Activated T-helper 1 cell treated with anti-CD3 and anti-CD28 coated beads, Interleukin-2, amount 50 U/mL, for 16 hours (primary cell): ENCODE results near the gene BSX.

Source experiments
- DNase-seq, 2 donors: peaks; one replicate each; pipeline ENCODE4 v3.0.0-alpha.2; 2020; ENCODE audit warnings: low read depth in 1 of 2, low spot score in 1 of 2

The BSX gene

GRCh38 chr11:122963961-122964360 lies 17.7 kb downstream of the BSX start:
- no peak for DNase-seq

DNA sequence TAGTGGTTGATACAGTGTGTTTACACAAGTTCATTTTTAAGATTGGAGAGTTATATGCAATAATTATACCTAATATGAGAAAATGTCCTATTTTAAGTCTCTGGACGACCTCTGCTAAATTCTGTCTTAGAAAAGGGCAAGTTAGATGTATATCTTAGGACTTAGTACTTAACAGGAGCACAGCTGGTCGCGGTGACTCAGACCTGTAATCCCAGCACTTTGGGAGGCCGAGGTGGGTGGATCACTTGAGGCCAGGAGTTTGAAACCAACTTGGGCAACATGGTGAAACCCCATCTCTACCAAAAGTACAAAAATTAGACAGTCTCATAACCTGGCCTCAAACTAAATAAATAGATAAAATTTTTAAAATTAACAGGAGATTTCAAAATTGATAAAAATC lies 27.2 kb downstream of the BSX start:
- no peak for DNase-seq

GRCh38 chr11:122951211-122951610 lies 30.4 kb downstream of the BSX start:
- DNase-seq, result no peak

- DNase-seq, result no peak
These were observed 43.1 kb downstream of the BSX start for GRCh38 chr11:122938557-122938956.

DNA sequence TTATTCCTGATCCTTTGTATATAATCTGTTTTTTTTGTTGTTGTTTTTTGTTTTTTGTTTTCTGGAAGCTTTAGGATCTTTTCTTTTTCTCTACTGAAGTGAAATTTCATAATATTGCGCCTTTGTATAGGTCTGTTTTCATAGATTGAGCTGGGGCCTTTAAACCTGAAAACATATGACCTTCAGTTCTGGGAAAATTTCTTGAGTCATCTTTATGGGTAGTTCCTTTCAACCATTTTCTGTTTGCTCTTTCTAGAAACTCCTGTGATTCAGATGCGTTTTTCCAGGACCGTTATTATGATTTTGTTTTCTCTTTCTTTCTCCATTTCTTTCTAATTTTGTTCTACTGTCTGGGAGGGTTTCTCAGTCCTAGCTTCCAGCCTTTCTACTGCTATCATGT lies 43.7 kb downstream of the BSX start:
- no peak for DNase-seq

GRCh38 chr11:122933416-122933815 lies 48.2 kb downstream of the BSX start:
- DNase-seq, result no peak

GRCh38 chr11:122931510-122931909 lies 50.1 kb downstream of the BSX start:
- no peak for DNase-seq
